Dedifferentiated amniotic fluid mesenchymal stem cell (primary cell): ENCODE measurements around the gene CERS6.
"Not testable (repeated sequence)": the region's sequence is repeated elsewhere in the genome, so short reads cannot be mapped to it uniquely, and the experiment has no call there.

Source experiments
- DNase-seq: peaks from one replicate; pipeline ENCODE4 v3.0.0-alpha.2; 2016; ENCODE audit errors: extremely low spot score

The CERS6 gene

GRCh38 chr2:168641636-168642035 lies 185.6 kb downstream of the CERS6 start:
- no peak for DNase-seq

DNA sequence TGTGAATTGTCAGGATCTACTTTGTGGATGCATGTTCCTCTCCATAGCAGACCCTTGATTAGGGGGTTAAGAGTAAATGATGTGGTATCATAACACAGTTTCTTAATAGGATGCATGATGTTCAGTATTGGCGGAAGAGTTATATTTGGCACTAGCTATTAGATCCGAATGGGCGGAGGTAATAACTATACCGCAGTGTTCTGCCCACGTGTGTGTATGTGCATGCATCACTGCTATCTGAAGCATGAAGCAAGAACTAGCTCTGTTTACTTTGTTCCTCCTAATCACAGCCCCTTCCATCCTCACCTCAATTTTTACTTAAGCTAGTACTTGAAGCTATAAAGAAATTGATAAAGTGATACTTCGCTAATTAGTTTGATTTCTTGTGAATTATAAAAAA lies 186.8 kb downstream of the CERS6 start:
- DNase-seq = no peak

DNA sequence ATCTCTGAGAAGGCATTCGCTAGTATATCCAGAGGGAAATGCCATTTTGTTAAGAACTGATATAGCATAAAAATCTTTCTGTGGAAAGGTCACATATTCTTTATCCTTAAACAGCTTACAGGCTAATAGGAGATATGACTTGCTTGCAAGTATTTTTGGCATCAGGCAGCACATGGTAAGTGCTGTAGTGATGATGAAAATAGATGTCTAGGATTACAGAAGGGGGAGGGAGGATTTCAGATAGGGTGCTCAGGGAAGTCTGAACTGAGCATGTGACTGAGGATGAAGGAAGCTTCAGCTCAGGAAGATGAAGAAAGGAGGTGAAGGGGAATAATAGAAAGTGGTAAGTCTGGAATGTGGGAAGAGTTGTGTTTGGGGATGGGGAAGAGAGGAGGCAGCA lies 187.9 kb downstream of the CERS6 start:
- DNase-seq = no peak

DNA sequence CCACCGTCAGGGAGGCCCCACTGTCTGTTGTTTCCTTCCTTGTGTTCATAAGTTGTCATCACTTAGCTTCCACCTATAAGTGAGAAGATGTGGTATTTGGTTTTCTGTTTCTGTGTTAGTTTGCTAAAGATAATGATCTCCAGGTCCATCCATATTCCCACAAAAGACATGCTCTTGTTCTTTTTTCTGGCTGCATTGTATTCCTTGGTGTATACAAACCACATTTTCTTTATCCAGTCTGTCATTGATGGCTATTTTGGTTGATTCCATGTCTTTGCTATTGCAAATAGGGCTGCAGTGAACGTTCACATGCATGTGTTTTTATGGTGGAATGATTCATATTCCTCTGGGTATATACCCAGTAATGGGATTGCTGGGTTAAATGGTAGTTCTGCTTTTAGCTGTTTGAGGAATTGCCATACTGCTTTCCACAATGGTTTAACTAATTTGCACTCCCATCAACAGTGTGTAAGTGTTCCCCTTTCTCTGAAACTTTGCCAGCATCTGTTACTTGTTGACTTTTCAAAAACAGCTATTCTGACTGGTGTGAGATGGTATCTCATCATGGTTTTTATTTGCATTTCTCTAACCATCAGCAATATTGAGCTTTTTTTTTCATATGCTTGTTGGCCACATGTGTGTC lies 189.7 kb downstream of the CERS6 start:
- no peak for DNase-seq

- DNase-seq = no peak
These were observed 193.0 kb downstream of the CERS6 start for GRCh38 chr2:168649105-168649504.

- no peak for DNase-seq
These were observed 193.5 kb downstream of the CERS6 start for GRCh38 chr2:168649562-168649961.

DNA sequence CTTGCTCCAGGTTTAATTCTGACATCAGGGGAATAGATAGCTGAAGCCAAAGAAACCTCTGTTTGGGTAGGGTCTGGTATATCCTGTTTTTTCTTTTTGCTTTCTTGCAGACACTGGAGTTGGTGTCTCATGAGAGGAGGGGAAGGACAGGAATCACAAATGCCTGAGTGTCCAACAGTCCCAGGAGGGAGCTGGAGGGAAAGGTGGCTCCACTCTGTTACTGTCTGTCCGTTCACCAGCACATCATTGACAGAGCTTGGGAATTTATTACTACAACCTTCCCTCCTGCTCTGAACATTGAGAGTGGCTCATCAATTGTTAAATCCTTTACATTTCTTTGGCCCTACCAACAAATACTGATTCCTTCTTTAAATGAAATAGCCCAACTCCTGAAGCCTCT lies 194.1 kb downstream of the CERS6 start:
- DNase-seq = no peak

DNA sequence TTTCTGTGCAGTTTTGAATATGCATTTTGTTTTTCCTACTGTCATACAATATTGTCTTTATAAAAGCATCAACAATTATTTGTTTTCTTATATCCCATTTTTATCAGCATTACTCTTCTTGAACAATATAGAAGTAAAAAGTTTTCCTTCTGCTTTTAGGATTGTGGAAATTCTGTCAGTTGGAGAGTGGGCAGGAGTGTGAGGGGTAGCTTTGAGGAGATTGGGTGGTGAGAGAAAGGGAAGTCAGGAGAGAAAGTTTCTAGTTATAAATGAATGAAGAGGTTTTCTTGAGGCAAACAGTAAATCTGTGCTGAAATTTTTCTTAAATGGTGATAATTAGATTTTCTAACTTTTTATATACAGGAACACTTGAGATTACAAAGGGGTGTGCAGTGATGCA lies 194.7 kb downstream of the CERS6 start:
- no peak for DNase-seq

- DNase-seq = no peak
These were observed 197.2 kb downstream of the CERS6 start for GRCh38 chr2:168652997-168653921.

GRCh38 chr2:168654705-168655104 lies 198.6 kb downstream of the CERS6 start:
- no peak for DNase-seq

DNA sequence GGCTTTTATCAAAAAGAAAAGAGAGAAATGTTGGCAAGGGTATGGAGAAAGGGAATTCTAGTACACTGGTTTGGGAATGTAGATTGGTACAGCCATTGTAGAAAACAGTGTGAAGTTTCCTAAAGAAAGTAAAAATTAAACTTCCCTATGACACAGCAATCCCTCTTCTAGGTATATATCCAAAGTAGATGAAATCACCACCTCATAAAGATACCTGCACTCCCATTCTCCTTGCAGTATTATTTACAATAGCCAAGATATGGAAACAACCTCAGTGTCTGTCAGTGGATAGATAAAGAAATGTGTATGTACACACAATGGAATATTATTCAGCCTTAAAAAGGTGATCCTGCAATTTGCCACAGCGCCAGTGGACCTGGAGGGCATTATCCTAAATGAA lies 199.1 kb downstream of the CERS6 start:
- no peak for DNase-seq

DNA sequence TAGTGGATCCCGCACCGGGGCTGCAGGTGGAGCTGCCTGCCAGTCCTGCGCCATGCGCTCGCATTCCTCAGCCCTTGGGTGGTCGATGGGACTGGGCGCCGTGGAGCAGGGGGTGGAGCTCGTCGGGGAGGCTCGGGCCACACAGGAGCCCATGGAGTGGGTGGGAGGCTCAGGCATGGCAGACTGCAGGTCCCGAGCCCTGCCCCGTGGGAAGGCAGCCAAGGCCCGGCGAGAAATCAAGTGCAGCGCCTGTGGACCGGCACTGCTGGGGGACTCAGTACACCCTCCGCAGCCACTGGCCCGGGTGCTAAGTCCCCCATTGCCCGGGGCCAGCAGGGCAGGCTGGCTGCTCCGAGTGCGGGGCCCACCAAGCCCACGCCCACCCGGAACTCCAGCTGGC lies 201.3 kb downstream of the CERS6 start:
- not testable (repeated sequence) for DNase-seq

- DNase-seq = no peak
These were observed 202.6 kb downstream of the CERS6 start for GRCh38 chr2:168658706-168659105.

DNA sequence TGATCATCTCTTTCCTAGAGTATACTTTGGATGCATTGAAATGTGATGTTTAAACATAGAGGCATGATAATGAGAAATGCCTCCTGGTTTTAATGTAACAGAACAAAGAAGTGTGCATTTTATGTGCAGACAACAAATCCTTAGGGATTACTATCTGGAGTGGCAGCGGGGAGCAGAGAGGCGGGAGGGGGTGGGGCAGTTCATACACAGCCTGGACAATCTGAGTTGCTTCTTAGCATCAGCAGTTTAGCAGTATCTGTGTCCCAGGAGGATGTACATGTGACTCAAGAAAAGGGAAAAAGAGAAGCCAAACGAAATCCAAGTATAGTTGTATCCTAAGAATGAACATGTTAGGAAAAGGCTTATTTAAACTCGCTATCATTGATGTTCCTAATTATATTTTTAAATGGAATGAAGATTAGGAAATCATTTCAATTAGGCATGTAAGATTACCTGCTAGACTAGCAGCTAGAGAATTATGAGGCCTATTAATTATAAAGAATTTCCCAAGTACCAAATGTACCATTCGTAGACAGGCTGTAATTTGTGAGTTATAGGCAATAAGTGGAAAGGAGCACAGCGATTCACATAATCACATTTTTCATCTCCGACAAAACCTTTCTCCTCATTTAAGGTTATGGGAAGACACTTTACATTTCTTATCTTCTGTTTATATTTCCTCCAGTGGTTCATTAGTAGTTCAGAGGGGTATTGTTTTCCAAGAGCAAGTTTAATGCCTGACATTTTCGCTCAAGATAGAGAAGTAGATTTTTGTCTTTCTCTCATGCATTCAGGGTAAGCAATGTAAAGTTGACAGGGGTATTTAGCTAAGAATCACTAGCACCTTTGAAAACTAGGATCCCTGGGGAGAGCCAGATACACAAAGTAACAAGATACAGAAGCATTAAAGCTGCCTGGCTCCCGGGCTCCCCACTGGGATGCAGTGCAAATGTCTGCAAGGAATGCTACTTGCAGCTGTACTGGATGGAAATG lies 205.1 kb downstream of the CERS6 start:
- no peak for DNase-seq

- no peak for DNase-seq
These were observed 205.8 kb downstream of the CERS6 start for GRCh38 chr2:168661863-168662256.

DNA sequence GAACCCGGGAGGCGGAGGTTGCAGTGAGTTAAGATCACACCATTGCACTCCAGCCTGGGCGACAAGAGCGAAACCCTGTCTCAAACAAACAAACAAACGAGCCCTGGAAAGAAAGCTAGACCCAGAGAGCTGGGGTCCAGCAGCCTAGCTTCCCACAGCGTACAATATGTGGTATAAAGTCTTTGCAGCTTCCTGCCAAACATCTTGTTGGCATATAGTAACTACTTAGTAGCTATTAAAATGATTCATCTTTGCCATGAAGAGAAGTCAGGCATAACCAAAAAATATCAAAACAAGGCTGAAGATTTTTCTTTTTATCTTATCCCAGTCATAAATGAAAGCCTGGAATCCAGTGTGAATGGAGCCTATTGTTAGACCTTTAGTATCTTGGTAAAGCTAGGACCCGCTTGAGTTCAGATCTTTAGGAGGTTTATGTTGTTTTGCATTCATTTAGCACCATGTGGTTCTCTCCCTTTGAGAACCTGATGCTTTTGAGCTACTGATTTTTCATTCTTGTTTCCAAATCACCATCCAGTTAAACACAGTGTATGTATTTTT lies 206.7 kb downstream of the CERS6 start:
- no peak for DNase-seq

DNA sequence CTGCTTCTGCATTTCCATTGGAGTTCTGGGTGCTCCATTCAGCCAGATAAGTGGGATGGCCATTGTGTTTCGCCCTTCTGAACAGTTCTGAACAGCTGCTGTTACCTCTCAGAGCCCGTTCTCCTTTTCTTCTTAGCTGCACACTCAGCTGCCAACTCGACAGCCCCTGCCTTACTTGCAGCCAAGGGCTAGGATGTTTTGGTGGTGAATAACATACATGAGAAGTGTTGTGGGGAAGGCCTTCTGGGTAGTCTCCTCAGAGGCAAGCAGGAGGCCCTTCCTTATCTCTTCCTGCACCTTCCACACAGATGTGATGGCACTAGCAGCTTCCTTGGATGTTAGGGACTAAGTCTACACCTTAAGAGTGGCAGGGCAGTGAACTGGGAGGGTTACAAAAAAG lies 207.9 kb downstream of the CERS6 start:
- no peak for DNase-seq

- not testable (repeated sequence) for DNase-seq
These were observed 208.6 kb downstream of the CERS6 start for GRCh38 chr2:168664715-168665114.

DNA sequence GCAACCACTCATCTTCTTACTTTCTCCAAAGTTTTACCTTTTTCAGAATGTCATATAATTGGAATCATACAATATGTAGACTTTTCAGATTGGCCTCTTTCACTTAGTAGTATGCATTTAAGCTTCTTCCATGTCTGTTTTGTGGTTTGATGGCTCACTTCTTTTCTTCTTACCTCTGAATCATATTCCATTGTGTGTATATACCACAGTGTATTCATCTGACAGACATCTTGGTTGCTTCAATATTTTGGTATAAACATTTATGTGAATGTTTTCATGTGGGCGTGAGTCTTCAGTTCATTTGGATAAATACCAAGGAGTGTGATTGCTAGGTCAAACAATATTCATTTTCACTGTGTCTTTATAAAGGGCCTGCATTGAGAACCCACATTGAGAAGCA lies 210.3 kb downstream of the CERS6 start:
- DNase-seq = no peak

DNA sequence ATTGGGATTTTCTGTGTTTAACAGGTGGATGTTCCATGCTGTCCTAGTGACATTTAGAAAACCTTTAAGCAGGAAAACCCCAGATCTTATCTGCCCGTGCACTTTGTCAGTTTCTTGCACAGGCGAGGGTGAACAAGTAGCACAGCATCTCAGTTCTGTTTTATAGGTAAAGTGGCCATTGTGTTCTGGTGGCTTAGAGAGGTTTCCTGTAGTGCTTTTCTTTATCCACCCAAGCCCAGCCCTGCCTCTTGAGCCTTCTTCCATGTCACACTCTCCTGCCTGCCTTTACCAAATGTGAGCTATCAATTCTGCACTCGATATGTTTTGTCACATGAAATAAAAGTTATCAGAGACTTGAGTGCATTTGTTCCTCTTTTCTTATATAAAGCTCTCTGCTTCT lies 211.1 kb downstream of the CERS6 start:
- DNase-seq = no peak

DNA sequence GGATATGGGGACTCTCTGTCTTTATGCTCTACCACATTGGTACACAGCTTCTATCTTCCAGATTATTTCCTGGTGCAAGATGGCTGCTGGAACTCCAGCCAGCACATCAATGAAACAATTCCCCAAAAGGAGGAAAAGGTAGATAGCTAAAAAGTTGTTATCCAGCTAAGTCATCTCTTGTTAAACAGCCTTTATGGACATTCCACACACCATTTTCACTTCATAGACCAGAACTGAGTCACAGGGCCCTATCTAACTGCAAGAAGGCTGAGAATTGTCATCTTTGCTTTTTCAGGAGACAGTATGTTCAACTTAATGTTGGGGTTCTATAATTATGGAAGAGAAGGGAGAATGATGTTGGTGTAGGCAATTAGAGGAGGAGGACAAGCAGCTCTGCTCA lies 213.1 kb downstream of the CERS6 start:
- no peak for DNase-seq

DNA sequence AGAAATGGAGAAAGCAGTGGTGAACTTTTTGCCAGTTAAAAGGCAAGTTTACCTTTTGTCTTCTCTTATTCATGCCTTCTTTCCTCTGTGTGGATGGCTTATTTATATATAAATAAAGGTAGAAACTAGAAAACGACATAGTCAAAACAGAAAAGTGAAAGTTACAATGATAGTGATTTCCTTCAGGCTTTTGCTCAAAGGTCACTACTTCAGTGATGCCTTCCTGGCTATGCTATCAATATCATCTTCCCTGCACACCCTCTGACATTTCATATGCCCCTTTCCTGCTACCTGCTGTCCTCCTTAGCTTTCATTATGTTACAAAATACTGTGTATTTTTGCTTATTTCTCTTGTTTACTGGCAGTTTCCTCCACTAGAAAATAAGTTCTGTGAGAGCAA lies 214.4 kb downstream of the CERS6 start:
- DNase-seq = no peak
